H9 (cell line): ENCODE measurements around the gene TMUB2. TPM values are rescaled to one million over a fixed set of nuclear protein-coding genes. Genes with fewer than 3 reads are reported as not detected.
A peak's percentile ranks its signal among the peaks of the same experiment; 100 is the strongest.

ENCODE experiments used
- DNase-seq: peaks from one replicate; pipeline ENCODE4 v3.0.0-alpha.2; 2017
- H2AFZ ChIP-seq: one replicate; pipeline ENCODE4 v1.6.1; 2013; ENCODE audit warnings: mild to moderate bottlenecking, low read length, control low read depth, moderate library complexity
- H2AK5ac ChIP-seq: 2 replicates; pipeline ENCODE4 v1.6.1; 2013; ENCODE audit warnings: low read length, control low read depth, mixed read lengths; ENCODE audit not compliant: insufficient read length
- H2BK120ac ChIP-seq: one replicate; pipeline ENCODE4 v1.6.1; 2013; ENCODE audit warnings: low read depth, mild to moderate bottlenecking, low read length, control low read depth, inconsistent platforms; ENCODE audit not compliant: poor library complexity, severe bottlenecking
- H2BK12ac ChIP-seq: 2 replicates; pipeline ENCODE4 v1.6.1; 2013; ENCODE audit warnings: low read length, control low read depth, mixed read lengths, low read depth; ENCODE audit not compliant: insufficient read length
- H2BK15ac ChIP-seq: 2 replicates; pipeline ENCODE4 v1.6.1; 2013; ENCODE audit warnings: low read depth, low read length, control low read depth
- H2BK20ac ChIP-seq: one replicate; pipeline ENCODE4 v1.6.1; 2013; ENCODE audit warnings: low read depth, mild to moderate bottlenecking, low read length, control low read depth, inconsistent platforms; ENCODE audit not compliant: poor library complexity, severe bottlenecking
- H2BK5ac ChIP-seq: 2 replicates; pipeline ENCODE4 v1.6.1; 2013; ENCODE audit warnings: low read length, control low read depth, mixed read lengths; ENCODE audit not compliant: insufficient read length
- H3K14ac ChIP-seq: 2 replicates; pipeline ENCODE4 v1.6.1; 2013; ENCODE audit warnings: low read length, control low read depth; ENCODE audit not compliant: insufficient read depth
- H3K18ac ChIP-seq: 2 replicates; pipeline ENCODE4 v1.6.1; 2013; ENCODE audit warnings: low read depth, mild to moderate bottlenecking, mixed read lengths, low read length, control low read depth; ENCODE audit not compliant: insufficient read length
- H3K23ac ChIP-seq: 2 replicates; pipeline ENCODE4 v1.6.1; 2013; ENCODE audit warnings: low read length, control low read depth, mixed read lengths, low read depth; ENCODE audit not compliant: insufficient read length
- H3K23me2 ChIP-seq: 2 replicates; pipeline ENCODE4 v1.6.1; 2013; ENCODE audit warnings: low read depth, mild to moderate bottlenecking, mixed read lengths, low read length, control low read depth; ENCODE audit not compliant: insufficient read length, poor library complexity, severe bottlenecking
- H3K27ac ChIP-seq: 2 replicates; pipeline ENCODE4 v1.5.1; 2013; ENCODE audit warnings: low read length, control low read depth, mixed read lengths, low read depth; ENCODE audit not compliant: insufficient read length
- H3K27me3 ChIP-seq: 2 replicates; pipeline ENCODE4 v1.6.1; 2013; ENCODE audit warnings: low read length, control low read depth, inconsistent platforms; ENCODE audit not compliant: insufficient read depth
- H3K4ac ChIP-seq: 2 replicates; pipeline ENCODE4 v1.6.1; 2013; ENCODE audit warnings: low read depth, mild to moderate bottlenecking, control low read depth, inconsistent platforms, low read length, moderate library complexity
- H3K4me1 ChIP-seq: 2 replicates; pipeline ENCODE4 v1.6.1; 2013; ENCODE audit warnings: low read length, control low read depth, inconsistent platforms; ENCODE audit not compliant: insufficient read depth
- H3K4me2 ChIP-seq: 2 replicates; pipeline ENCODE4 v1.6.1; 2013; ENCODE audit warnings: low read length, control low read depth, mixed read lengths; ENCODE audit not compliant: insufficient read length, insufficient read depth
- H3K56ac ChIP-seq: 2 replicates; pipeline ENCODE4 v1.6.1; 2013; ENCODE audit warnings: low read depth, mild to moderate bottlenecking, mixed read lengths, low read length, control low read depth; ENCODE audit not compliant: insufficient read length
- H3K79me1 ChIP-seq: 2 replicates; pipeline ENCODE4 v1.6.1; 2013; ENCODE audit warnings: low read depth, mild to moderate bottlenecking, moderate library complexity, low read length, control low read depth, inconsistent platforms; ENCODE audit not compliant: insufficient read depth, poor library complexity, severe bottlenecking
- H3K79me2 ChIP-seq: 2 replicates; pipeline ENCODE4 v1.6.1; 2013; ENCODE audit warnings: low read length, control low read depth, inconsistent platforms; ENCODE audit not compliant: insufficient read depth
- H3K9ac ChIP-seq: 2 replicates; pipeline ENCODE4 v1.6.1; 2013; ENCODE audit warnings: low read length, control low read depth, mixed read lengths; ENCODE audit not compliant: insufficient read length; ENCODE audit errors: extremely low read depth
- H3K9me3 ChIP-seq: one replicate; pipeline ENCODE4 v1.6.1; 2013; ENCODE audit warnings: low read depth, low read length, inconsistent platforms; ENCODE audit not compliant: control insufficient read depth
- H3T11ph ChIP-seq: one replicate; pipeline ENCODE4 v1.6.1; 2013; ENCODE audit warnings: mild to moderate bottlenecking, low read length, control low read depth, inconsistent platforms
- H4K20me1 ChIP-seq: one replicate; pipeline ENCODE4 v1.6.1; 2013; ENCODE audit not compliant: control insufficient read depth, insufficient read length, insufficient read depth
- H4K5ac ChIP-seq: 2 replicates; pipeline ENCODE4 v1.6.1; 2013; ENCODE audit warnings: low read depth, mild to moderate bottlenecking, mixed read lengths, low read length, control low read depth; ENCODE audit not compliant: insufficient read length
- H4K8ac ChIP-seq: replicated peaks from 2 replicates; pipeline ENCODE4 v1.6.1; 2013; ENCODE audit warnings: low read length, control low read depth, mixed read lengths, low read depth; ENCODE audit not compliant: insufficient read length
- H4K91ac ChIP-seq: 2 replicates; pipeline ENCODE4 v1.6.1; 2013; ENCODE audit warnings: low read depth, mild to moderate bottlenecking, moderate library complexity, mixed read lengths, low read length, control low read depth; ENCODE audit not compliant: insufficient read length
- H3K27ac Mint-ChIP-seq, 3 experiments: 2 replicates in 2 of 3; 3 replicates in 1 of 3; pipeline ENCODE4 v1.8.0; 2020 to 2021; ENCODE audit warnings: mixed read lengths in 3 of 3, mild to moderate bottlenecking in 1 of 3, moderate library complexity in 1 of 3
- H3K27me3 Mint-ChIP-seq: 2 replicates; pipeline ENCODE4 v1.8.0; 2021; ENCODE audit warnings: low read depth, mild to moderate bottlenecking, moderate library complexity, mixed read lengths
- H3K36me3 Mint-ChIP-seq, 3 experiments: 2 replicates in 2 of 3; 3 replicates in 1 of 3; pipeline ENCODE4 v1.8.0; 2020 to 2021; ENCODE audit warnings: low read depth in 3 of 3, mixed read lengths in 3 of 3; ENCODE audit not compliant: insufficient read depth in 1 of 3
- H3K4me1 Mint-ChIP-seq, 2 experiments: 2 replicates each; pipeline ENCODE4 v1.8.0; 2020; ENCODE audit warnings: mixed read lengths in 2 of 2
- H3K4me3 Mint-ChIP-seq, 2 experiments: 2 replicates in 1 of 2; 3 replicates in 1 of 2; pipeline ENCODE4 v1.8.0; 2020 to 2021; ENCODE audit warnings: mild to moderate bottlenecking in 2 of 2, mixed read lengths in 2 of 2, moderate library complexity in 1 of 2
- H3K9me3 Mint-ChIP-seq, 2 experiments: 2 replicates in 1 of 2; 3 replicates in 1 of 2; pipeline ENCODE4 v1.8.0; 2020; ENCODE audit warnings: mild to moderate bottlenecking in 2 of 2, mixed read lengths in 2 of 2, moderate library complexity in 1 of 2
- WGBS: extraction: QIAGEN DNeasy Blood & Tissue Kit; methylation state at CpG from one replicate; pipeline ENCODE4 v1.1.7; 2013; ENCODE audit warnings: missing lambda C conversion rate, low lambda C conversion rate, mixed read lengths; ENCODE audit not compliant: insufficient read length; ENCODE audit errors: extremely low coverage; 5-methylcytosine and 5-hydroxymethylcytosine counted together
- total RNA-seq: library from RNA; stranded (reverse); gene quantifications from 2 replicates; pipeline ENCODE4 v1.2.1, GENCODE V29; 2021
- TF ChIP-seq, protein P1 (sequence below): fragments of 200-600 bp; sonication (generic); conservative IDR thresholded peaks from 3 replicates; pipeline ENCODE4 v1.8.0; 2021; ENCODE audit warnings: antibody characterized with exemption, mild to moderate bottlenecking

Gene TMUB2
- total RNA-seq, 1 experiment from 2014 or later = 22.9 TPM

DNA sequence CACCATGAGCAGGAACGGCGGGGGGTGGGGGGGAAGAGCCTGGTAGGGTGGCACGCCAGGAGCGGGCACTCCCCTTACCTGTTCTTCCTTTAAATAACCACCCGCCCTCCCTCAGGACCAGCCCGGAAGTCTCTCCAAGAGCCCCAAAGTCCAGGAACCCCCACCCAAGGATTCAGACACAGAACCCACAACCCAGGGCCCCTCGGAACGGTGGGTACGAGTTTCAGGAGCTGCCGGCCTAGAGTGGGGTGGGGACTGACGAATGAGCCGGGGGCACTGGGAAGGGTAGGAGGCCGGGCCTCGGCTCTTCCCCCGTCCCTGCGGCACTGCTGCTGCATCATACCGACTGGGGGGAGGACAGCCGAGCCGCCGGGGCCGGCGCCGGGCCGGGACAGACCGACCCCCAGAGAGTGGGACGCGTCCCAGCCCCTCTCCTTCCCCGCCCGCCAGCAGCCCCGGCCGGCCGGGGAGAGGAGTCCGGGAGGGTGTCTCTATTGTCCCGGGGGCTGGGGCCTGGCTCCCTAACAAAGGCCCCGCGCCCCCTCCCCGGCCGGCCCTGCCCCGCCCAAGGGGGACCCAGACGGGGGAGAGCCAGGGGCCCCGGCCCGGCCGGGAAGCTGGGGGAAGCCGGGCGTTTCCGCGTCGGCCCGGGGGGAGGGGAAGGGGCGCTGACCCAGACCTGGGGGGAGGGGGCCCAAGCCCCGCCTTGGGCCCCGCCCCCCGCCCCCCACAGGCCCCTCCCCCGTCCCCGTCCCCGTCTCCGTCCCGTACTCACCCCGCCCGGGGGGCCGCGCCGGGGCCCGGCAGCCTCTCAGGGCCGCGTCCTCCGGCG, 12.2 kb downstream of the TMUB2 start:
- Histone ChIP-seq H3K79me1 (no peaks in the 10 kb centered on the region), H2BK120ac (no peak overlapping the region), H3K9me3 (no peaks in the 10 kb centered on the region), H3K23me2 (peaks cover 6% of the 10 kb centered on the region), H3K4ac (no peak overlapping the region), H2BK15ac (no peak overlapping the region), H4K8ac (no peak overlapping the region), H3K18ac (no peak overlapping the region), H3K56ac (no peak overlapping the region), H3K79me2 (peaks cover 4% of the 10 kb centered on the region; the same call in 1 of the 2 replicates), H2BK20ac (no peak overlapping the region), H2BK12ac (no peak overlapping the region), H3K4me2 (peak overlapping the region; percentile 47), H2AFZ (no peak overlapping the region), H3K14ac (no peak overlapping the region), H3K4me1 (0 out of 2 replicates have a peak, but pooled peaks cover 2% of the 10 kb centered on the region), H2AK5ac (no peak overlapping the region), H4K5ac (no peak overlapping the region), H3K9ac (peak overlapping the region; percentile 54), H3K27me3 (no peaks in the 10 kb centered on the region), H4K91ac (no peak overlapping the region), H3T11ph (no peak overlapping the region), H3K27ac (no peak overlapping the region), H3K23ac (no peak overlapping the region), H2BK5ac (no peak overlapping the region), H4K20me1 (no peaks in the 10 kb centered on the region)
- TF ChIP-seq, protein P1, sequence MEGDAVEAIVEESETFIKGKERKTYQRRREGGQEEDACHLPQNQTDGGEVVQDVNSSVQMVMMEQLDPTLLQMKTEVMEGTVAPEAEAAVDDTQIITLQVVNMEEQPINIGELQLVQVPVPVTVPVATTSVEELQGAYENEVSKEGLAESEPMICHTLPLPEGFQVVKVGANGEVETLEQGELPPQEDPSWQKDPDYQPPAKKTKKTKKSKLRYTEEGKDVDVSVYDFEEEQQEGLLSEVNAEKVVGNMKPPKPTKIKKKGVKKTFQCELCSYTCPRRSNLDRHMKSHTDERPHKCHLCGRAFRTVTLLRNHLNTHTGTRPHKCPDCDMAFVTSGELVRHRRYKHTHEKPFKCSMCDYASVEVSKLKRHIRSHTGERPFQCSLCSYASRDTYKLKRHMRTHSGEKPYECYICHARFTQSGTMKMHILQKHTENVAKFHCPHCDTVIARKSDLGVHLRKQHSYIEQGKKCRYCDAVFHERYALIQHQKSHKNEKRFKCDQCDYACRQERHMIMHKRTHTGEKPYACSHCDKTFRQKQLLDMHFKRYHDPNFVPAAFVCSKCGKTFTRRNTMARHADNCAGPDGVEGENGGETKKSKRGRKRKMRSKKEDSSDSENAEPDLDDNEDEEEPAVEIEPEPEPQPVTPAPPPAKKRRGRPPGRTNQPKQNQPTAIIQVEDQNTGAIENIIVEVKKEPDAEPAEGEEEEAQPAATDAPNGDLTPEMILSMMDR = no peak
- DNase-seq = peak; percentile 80
- peak overlapping the region; percentile 77 to 81 for H3K4me3 Mint-ChIP-seq
- H3K9me3 Mint-ChIP-seq = no peaks in the 10 kb centered on the region
- H3K36me3 Mint-ChIP-seq = peaks cover 24 to 43% (median 42%) of the 10 kb centered on the region in 3 experiments; a peak in 6 of 7 replicates
- no CpG with 5 or more reads among the region's 68 CpGs for WGBS
- H3K27ac Mint-ChIP-seq = peak overlapping the region in 1 of 3 experiments; percentile 49; a peak in 2 of 7 replicates
- peaks cover 27% of the 10 kb centered on the region in 2 experiments for H3K4me1 Mint-ChIP-seq
- H3K27me3 Mint-ChIP-seq = no peaks in the 10 kb centered on the region; the same call in 1 of the 2 replicates
